Ovary (tissue), 9 donors: ENCODE measurements around the gene ABCA1. TPM values are rescaled to one million over a fixed set of nuclear protein-coding genes. Genes with fewer than 3 reads are reported as not detected.

Experiments used
- DNase-seq, 5 donors: peaks; one replicate each; pipeline ENCODE4 v3.0.0-alpha.2; 2019 to 2020
- H3K27ac ChIP-seq, 2 donors: fragments of 200-600 bp; one replicate each; pipeline versions ENCODE4 v1.5.1 to v1.8.0; 2019 to 2022
- H3K27me3 ChIP-seq: fragments of 200-600 bp; one replicate; pipeline ENCODE4 v1.8.0; 2022
- H3K36me3 ChIP-seq: fragments of 200-600 bp; sonication (generic); one replicate; pipeline ENCODE4 v1.5.1; 2019
- H3K4me1 ChIP-seq: one replicate; pipeline ENCODE4 v1.8.1; 2013; ENCODE audit warnings: mild to moderate bottlenecking, moderate library complexity; ENCODE audit not compliant: insufficient read depth
- H3K4me3 ChIP-seq: fragments of 200-600 bp; sonication (generic); one replicate; pipeline ENCODE4 v1.5.1; 2017
- H3K9me3 ChIP-seq, 2 donors: fragments of 200-600 bp in 1 of 2; sonication (generic) in 1 of 2; one replicate each; pipeline versions ENCODE4 v1.5.1 to v1.8.1; 2013 to 2019; ENCODE audit warnings: mild to moderate bottlenecking in 1 of 2, moderate library complexity in 1 of 2
- EP300 ChIP-seq: sonication (generic); formaldehyde crosslinking; IDR thresholded peaks from one replicate; pipeline ENCODE4 v1.6.1; 2017; ENCODE audit warnings: antibody characterized with exemption
- POLR2A ChIP-seq: fragments of 450-650 bp; IDR thresholded peaks from one replicate; pipeline ENCODE4 v1.6.1; 2017; ENCODE audit warnings: antibody characterized with exemption, mild to moderate bottlenecking, moderate library complexity
- WGBS, 3 donors: extraction: QIAGEN DNeasy Blood & Tissue Kit in 1 of 3; methylation state at CpG; one replicate each; pipeline versions ENCODE4 v1.1.5 to v1.1.7; 2013 to 2017; 5-methylcytosine and 5-hydroxymethylcytosine counted together
- intact Hi-C, 4 donors: fragments of 100-400 bp; cut with DNase I; formaldehyde crosslinking; loops; one replicate each; pipeline versions ENCODE4 v1.11.0 to v1.15.1; 2022 to 2023
- polyA plus RNA-seq, 2 donors: library from polyadenylated mRNA; stranded (reverse); fragments of 200-250 nt in 1 of 2; fragments of 350-450 nt in 1 of 2; fragmentation: Illumina TruSeq in 1 of 2; extraction: RNeasy Lipid Tissue Mini Kit (QIAGEN cat#74804) in 1 of 2; gene quantifications; one replicate each; pipeline ENCODE4 v1.2.3, GENCODE V29; 2013 to 2014
- total RNA-seq, 7 donors: library from RNA; depleted of rRNA in 2 of 7; stranded (reverse); fragments of >200 nt in 2 of 7; fragmentation: NEBNext Ultra II Directional in 3 of 7; extraction: Animal tissue kit (Norgen Biotek cat#: 25700) in 3 of 7; gene quantifications; one replicate each; pipeline versions ENCODE4 v1.1.0 to v1.2.4, GENCODE V29; 2016 to 2023
- TF ChIP-seq, protein P1 (sequence below), 3 donors: fragments of 450-650 bp in 2 of 3; fragments of 200-600 bp in 1 of 3; IDR thresholded peaks; one replicate each; pipeline versions ENCODE4 v1.5.1 to v1.8.0; 2016 to 2022; ENCODE audit warnings: antibody characterized with exemption in 3 of 3, mild to moderate bottlenecking in 1 of 3
- donor health status: DM: no; HTN: no; CAD: no; lungs with moderate emphysema.
- donor health status: DM: no; HTN: no; CAD: no.
- donor health status: Bipolar disorder and iron deficiency.
- donor health status: DM: yes; HTN: yes; CAD: no.
- donor health status: DM: no; HTN: no; CAD: no.
- donor health status: DM: yes; HTN: yes; CAD: no.

ABCA1 gene
- total and polyA plus RNA-seq, 9 donors = 7.4 to 24.5 (median 17.5) TPM

DNA sequence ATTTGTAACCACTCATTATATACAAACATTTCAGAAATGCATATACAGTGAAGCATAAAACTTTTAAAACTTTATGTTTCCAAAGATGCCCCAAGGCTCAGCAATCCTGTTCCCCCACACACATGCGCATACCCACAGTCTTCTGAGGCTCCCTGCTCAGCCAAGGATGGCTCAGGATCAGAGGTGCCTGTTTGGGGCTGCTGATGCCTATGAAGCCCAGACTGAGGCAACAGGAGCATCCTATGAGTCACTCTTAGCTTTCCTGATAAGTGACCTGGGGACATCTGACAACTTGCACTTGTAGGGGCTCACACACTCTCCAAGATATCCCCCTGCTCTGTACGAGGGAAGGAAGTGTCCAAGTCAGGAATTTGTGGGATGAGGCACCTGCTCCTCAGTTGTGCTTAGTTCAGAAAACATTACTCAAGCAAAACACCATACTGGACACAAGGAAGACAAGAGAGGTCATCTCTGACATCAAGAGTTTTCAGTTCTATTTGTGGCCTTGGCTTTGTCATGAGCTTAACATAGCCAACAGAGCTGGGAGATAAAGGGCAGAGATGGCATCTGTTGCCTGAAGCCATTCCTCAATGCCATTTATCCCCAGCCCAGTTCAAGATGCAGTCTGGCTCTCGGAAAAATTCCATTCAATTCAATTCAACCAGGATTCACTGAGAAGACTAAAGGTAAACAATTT, 101.7 kb downstream of the ABCA1 start:
- H3K4me1 ChIP-seq = no peaks in the 10 kb centered on the region
- no peak overlapping the region for H3K27ac ChIP-seq
- no peaks in the 10 kb centered on the region for H3K36me3 ChIP-seq
- intact Hi-C loops = no loop called here
- no peaks in the 10 kb centered on the region for H3K9me3 ChIP-seq
- no peak overlapping the region for H3K4me3 ChIP-seq
- TF ChIP-seq POLR2A (no peak), EP300 (no peak)
- TF ChIP-seq, protein P1, sequence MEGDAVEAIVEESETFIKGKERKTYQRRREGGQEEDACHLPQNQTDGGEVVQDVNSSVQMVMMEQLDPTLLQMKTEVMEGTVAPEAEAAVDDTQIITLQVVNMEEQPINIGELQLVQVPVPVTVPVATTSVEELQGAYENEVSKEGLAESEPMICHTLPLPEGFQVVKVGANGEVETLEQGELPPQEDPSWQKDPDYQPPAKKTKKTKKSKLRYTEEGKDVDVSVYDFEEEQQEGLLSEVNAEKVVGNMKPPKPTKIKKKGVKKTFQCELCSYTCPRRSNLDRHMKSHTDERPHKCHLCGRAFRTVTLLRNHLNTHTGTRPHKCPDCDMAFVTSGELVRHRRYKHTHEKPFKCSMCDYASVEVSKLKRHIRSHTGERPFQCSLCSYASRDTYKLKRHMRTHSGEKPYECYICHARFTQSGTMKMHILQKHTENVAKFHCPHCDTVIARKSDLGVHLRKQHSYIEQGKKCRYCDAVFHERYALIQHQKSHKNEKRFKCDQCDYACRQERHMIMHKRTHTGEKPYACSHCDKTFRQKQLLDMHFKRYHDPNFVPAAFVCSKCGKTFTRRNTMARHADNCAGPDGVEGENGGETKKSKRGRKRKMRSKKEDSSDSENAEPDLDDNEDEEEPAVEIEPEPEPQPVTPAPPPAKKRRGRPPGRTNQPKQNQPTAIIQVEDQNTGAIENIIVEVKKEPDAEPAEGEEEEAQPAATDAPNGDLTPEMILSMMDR (IDR thresholded peaks at IDR 0.05) = no peak
- H3K27me3 ChIP-seq = no peaks in the 10 kb centered on the region
- 68 to 82% (median 77%) methylated on average over 3 of the region's 3 CpGs for WGBS, 3 donors
- DNase-seq = no peak

DNA sequence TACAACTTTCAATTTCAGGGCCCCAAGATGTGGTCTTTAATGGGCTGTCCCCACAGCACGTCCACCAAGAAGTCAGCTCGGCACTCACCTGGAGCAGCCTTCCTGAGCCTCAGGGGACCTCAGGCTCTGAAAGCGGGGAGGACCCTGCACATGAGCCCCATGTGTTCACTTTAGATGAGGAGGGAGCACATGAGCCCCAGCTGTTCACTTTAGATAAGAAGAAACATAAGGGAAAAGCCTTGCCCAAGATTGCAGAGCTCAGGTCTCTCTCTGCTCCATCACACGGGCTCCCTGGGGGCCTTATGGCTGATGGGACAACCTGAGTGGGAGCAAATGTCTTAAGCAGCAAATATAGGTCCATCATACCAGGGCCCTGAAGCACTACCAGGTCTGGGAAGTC, 107.6 kb downstream of the ABCA1 start:
- intact Hi-C loops = no loop called here
- WGBS, 3 donors = 92 to 97% (median 93%) methylated on average over 4 of the region's 4 CpGs
- no peaks in the 10 kb centered on the region for H3K27me3 ChIP-seq
- DNase-seq = no peak
- TF ChIP-seq, protein P1 (IDR thresholded peaks at IDR 0.05) = no peak
- TF ChIP-seq POLR2A = no peak
- no peak for TF ChIP-seq EP300
- no peak overlapping the region for H3K27ac ChIP-seq
- no peaks in the 10 kb centered on the region for H3K9me3 ChIP-seq
- H3K4me1 ChIP-seq = no peaks in the 10 kb centered on the region
- H3K4me3 ChIP-seq = no peak overlapping the region
- no peaks in the 10 kb centered on the region for H3K36me3 ChIP-seq

DNA sequence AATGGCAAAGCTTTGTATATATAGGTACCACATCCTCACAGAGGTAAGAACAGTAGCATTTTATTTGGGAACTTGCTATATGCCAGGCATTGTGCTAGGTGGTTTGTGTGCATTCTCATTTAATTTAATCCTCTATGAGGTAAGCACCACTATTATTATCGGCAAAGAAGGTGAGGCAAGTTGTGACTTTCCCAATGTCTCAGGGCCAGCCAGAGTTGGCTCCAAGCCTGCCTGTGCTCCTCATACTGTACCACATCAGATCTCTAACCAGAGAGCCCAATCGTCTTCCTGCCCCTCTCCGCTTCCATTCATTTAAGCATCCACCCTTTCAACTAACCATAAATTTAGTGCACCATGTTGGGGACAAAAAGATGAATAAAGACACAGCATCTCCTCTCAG, 108.9 kb downstream of the ABCA1 start:
- intact Hi-C loops = no loop called here
- no peaks in the 10 kb centered on the region for H3K4me1 ChIP-seq
- DNase-seq = no peak
- no peaks in the 10 kb centered on the region for H3K27me3 ChIP-seq
- 87 to 89% (median 87%) methylated on average over 3 of the region's 3 CpGs for WGBS, 3 donors
- H3K36me3 ChIP-seq = no peaks in the 10 kb centered on the region
- no peaks in the 10 kb centered on the region for H3K9me3 ChIP-seq
- TF ChIP-seq, protein P1 (IDR thresholded peaks at IDR 0.05) = no peak
- TF ChIP-seq POLR2A (no peak), EP300 (no peak)
- no peak overlapping the region for H3K27ac ChIP-seq
- H3K4me3 ChIP-seq = no peak overlapping the region

DNA sequence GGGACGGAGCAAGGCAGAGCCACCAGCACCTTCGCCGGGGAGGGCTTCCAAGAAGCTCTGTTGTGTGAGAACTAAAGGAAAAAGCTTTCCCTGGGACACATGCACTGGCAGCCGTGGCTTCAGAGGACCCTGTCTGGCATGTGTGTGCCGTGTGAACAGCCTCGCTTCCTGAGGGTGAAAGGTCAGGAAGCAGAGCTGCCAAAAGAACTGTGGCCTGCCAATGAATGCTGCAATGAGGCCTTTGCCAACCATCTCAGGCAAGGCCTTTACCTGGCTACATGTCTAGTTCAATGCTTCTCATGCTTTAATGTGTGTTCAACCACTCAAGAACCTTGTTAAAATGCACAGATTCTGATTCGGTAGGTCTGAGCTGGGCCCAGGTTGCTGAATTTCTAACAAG, 110.5 kb downstream of the ABCA1 start:
- H3K36me3 ChIP-seq = no peaks in the 10 kb centered on the region
- TF ChIP-seq, protein P1 (IDR thresholded peaks at IDR 0.05) = no peak
- TF ChIP-seq EP300 (no peak), POLR2A (no peak)
- H3K4me1 ChIP-seq = no peaks in the 10 kb centered on the region
- 83 to 89% (median 86%) methylated on average over 7 of the region's 7 CpGs for WGBS, 3 donors
- DNase-seq = no peak
- no peak overlapping the region for H3K27ac ChIP-seq
- no peaks in the 10 kb centered on the region for H3K27me3 ChIP-seq
- intact Hi-C loops = no loop called here
- no peak overlapping the region for H3K4me3 ChIP-seq
- no peaks in the 10 kb centered on the region for H3K9me3 ChIP-seq
